ENCODE data around the gene SERGEF. TPM values are rescaled to one million over a fixed set of nuclear protein-coding genes. Genes with fewer than 3 reads are reported as not detected.
A peak's percentile ranks its signal among the peaks of the same experiment; 100 is the strongest.

The SERGEF gene
- total and polyA plus RNA-seq, 2 experiments from 2014 or later, result 18.3 to 23.2 TPM

DNA sequence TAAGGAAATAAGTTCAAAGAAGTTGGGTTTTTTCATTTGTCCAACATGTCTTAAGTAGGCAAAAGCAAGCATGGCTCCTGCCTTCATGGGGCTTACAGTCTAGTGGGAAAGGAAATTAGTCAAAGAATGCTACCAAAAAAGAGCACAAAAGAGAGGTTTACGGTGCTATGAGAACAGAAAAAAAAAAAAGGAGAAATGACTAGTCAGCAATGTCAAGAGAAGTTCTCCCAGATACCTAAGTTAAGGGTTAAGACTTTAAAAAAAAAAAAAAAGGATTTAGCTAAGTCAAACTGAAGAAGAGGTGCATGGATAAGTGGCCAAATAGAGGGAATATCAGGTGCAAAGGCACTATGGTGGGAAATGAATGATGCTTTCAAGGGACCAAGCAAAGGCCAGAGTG, 29.3 kb downstream of the SERGEF start:
- H3K4me1 ChIP-seq (ENCODE audit: insufficient read depth), result peaks cover 18% of the 10 kb centered on the region
- H3K9ac ChIP-seq, result no peak overlapping the region
- peaks cover 29% of the 10 kb centered on the region for H3F3A ChIP-seq (ENCODE audit: insufficient read depth)
- in situ Hi-C loops (cut with MboI), result no loop called here
- no peaks in the 10 kb centered on the region for H3K36me3 ChIP-seq (ENCODE audit: low read depth)
- H3K79me2 ChIP-seq (ENCODE audit: insufficient read depth), result no peaks in the 10 kb centered on the region
- 57 to 86% methylated on average over 1 of the region's 1 CpG for WGBS, 2 experiments (ENCODE audit: low coverage in 1 of 2, low lambda C conversion rate in 2 of 2, missing lambda C conversion rate in 2 of 2)
- no peaks in the 10 kb centered on the region for H3K9me3 ChIP-seq (ENCODE audit: low read depth)
- no peak overlapping the region for H3K4me3 ChIP-seq
- no peaks in the 10 kb centered on the region for H3K27me3 ChIP-seq (replicated peaks; ENCODE audit: insufficient read depth)
- H4K20me1 ChIP-seq (ENCODE audit: insufficient read depth), result no peaks in the 10 kb centered on the region
- H3K27ac ChIP-seq, result no peak overlapping the region
- H2AFZ ChIP-seq, result no peak overlapping the region
- no peak for TF ChIP-seq EZH2 (IDR thresholded peaks at IDR 0.05; ENCODE audit: insufficient read depth, poor library complexity, severe bottlenecking)
- TF ChIP-seq EZH2phosphoT487 (IDR thresholded peaks at IDR 0.05; ENCODE audit: insufficient read depth, low read depth), result no peak
- H3K9me2 ChIP-seq (ENCODE audit: insufficient read depth), result no peaks in the 10 kb centered on the region
- DNase-seq, result no peak
- H3K4me2 ChIP-seq (ENCODE audit: unreplicated experiment), result no peak overlapping the region

DNA sequence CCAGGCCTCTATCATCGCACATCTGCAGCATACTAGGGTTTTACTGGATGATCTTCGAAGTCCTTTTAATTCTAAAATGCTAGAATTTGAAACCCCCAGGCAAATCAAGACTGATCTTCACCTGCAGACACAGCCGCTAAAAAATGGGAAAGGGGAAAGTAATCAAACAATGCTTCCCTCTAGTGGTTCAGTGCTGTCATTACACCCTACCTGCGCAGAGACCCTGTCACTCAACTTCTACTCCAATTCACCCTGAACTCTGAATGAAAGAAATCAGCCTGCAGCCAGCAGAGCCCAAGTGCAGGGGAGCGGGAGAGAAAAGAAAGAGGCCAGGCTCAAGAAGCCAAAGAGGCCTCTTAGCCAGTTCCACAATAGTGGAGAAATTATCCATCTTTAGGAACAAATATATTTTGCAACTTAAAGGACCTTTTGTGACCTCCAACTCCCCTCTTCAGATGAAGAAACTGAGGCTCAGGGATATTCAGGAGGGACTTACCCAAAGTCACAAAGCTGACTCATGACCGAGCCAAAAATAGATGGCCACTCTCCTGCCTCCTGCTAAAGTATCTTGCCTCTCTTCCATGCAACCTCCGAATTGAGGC, 33.0 kb downstream of the SERGEF start:
- no peaks in the 10 kb centered on the region for H3K9me2 ChIP-seq (ENCODE audit: insufficient read depth)
- no peak overlapping the region for H3K27ac ChIP-seq
- no peaks in the 10 kb centered on the region for H3K4me1 ChIP-seq (ENCODE audit: insufficient read depth)
- no peaks in the 10 kb centered on the region for H3K79me2 ChIP-seq (ENCODE audit: insufficient read depth)
- H3K36me3 ChIP-seq (ENCODE audit: low read depth), result no peaks in the 10 kb centered on the region
- in situ Hi-C loops (cut with MboI), result loop anchor here (10.0 kb wide), 2 partner anchors 225 to 385 kb away; no protein-coding TSS in a partner anchor
- H2AFZ ChIP-seq, result no peak overlapping the region
- TF ChIP-seq EZH2 (IDR thresholded peaks at IDR 0.05; ENCODE audit: insufficient read depth, poor library complexity, severe bottlenecking) (no peak), EZH2phosphoT487 (IDR thresholded peaks at IDR 0.05; ENCODE audit: insufficient read depth, low read depth) (no peak)
- H4K20me1 ChIP-seq (ENCODE audit: insufficient read depth), result no peaks in the 10 kb centered on the region
- no peaks in the 10 kb centered on the region for H3K27me3 ChIP-seq (replicated peaks; ENCODE audit: insufficient read depth)
- H3K9me3 ChIP-seq (ENCODE audit: low read depth), result no peaks in the 10 kb centered on the region
- no peak overlapping the region for H3K9ac ChIP-seq
- DNase-seq, result peak; percentile 28
- no peak overlapping the region for H3K4me3 ChIP-seq
- 28 to 31% methylated on average over 7 of the region's 7 CpGs for WGBS, 2 experiments (ENCODE audit: low coverage in 1 of 2, low lambda C conversion rate in 2 of 2, missing lambda C conversion rate in 2 of 2)
- H3F3A ChIP-seq (ENCODE audit: insufficient read depth), result no peaks in the 10 kb centered on the region; the same call in 1 of the 2 replicates
- H3K4me2 ChIP-seq (ENCODE audit: unreplicated experiment), result no peak overlapping the region

DNA sequence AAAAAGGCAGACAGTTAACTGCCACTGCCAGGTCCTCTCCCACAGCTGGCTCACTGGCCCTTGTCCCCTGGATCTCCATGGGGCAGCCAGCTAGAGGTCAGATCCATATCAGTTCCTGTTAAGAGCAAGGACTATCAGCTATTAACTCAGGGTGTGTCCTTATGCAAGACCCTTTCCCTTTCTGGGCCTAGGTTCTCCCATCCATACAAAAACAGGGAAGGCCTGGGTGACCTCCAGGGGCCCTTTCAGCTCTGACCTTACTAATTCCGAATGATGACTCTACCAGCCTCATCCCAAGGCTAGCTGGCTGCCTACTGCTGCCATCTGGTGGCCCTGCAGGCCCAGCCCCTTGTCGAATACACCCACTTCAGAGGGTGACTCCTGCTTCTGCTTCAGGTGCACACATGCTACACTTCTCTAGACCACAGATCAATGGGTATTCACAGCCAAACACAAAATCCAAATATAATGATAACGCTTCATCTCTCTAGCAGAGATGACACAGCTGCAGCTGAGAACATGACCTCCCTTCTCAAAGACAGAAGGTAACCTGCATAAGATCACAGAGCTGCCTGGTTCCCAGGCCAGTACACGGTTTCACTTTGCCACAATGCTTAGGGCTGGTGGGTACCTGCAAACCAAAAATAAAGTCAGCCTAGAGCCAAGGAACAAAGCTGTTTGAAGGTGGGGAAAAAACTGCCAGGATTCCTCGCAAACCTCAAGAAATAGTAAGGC, 34.1 kb downstream of the SERGEF start:
- Histone ChIP-seq H3K79me2 (ENCODE audit: insufficient read depth) (no peaks in the 10 kb centered on the region), H3K9me2 (ENCODE audit: insufficient read depth) (no peaks in the 10 kb centered on the region), H3K4me2 (ENCODE audit: unreplicated experiment) (no peak overlapping the region), H3F3A (ENCODE audit: insufficient read depth) (no peaks in the 10 kb centered on the region), H3K9me3 (ENCODE audit: low read depth) (no peaks in the 10 kb centered on the region), H3K4me3 (no peak overlapping the region), H4K20me1 (ENCODE audit: insufficient read depth) (no peaks in the 10 kb centered on the region), H3K4me1 (ENCODE audit: insufficient read depth) (no peaks in the 10 kb centered on the region), H3K27me3 (replicated peaks; ENCODE audit: insufficient read depth) (no peaks in the 10 kb centered on the region), H3K36me3 (ENCODE audit: low read depth) (no peaks in the 10 kb centered on the region), H2AFZ (no peak overlapping the region), H3K27ac (no peak overlapping the region), H3K9ac (no peak overlapping the region)
- TF ChIP-seq EZH2 (IDR thresholded peaks at IDR 0.05; ENCODE audit: insufficient read depth, poor library complexity, severe bottlenecking) (no peak), EZH2phosphoT487 (IDR thresholded peaks at IDR 0.05; ENCODE audit: insufficient read depth, low read depth) (no peak)
- 44 to 56% methylated on average over 5 of the region's 5 CpGs for WGBS, 2 experiments (ENCODE audit: low coverage in 1 of 2, low lambda C conversion rate in 2 of 2, missing lambda C conversion rate in 2 of 2)
- DNase-seq, result peak; percentile 73
- in situ Hi-C loops (cut with MboI), result loop anchor here (10.0 kb wide), 2 partner anchors 224 to 384 kb away; no protein-coding TSS in a partner anchor

DNA sequence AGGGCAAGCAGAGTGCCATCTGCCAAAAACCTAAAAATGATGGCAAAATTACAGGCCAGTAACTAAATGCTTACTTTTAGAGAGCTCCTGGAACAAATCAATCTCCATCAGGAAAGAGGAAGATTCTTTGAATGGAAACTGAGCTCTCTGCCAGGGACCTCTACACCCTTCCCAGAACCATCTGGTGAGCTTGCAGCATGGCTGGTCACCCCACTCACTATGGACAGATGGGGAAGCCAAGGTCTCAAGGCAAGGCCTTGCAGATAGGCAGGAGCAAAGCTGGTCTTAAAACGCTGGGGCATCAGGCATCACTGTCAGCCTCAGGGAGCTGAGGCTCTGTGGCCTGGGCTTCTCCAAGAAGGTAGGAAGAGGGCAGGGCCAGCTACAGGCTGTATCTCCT, 36.2 kb downstream of the SERGEF start:
- Histone ChIP-seq H3F3A (ENCODE audit: insufficient read depth) (no peaks in the 10 kb centered on the region), H3K9me3 (ENCODE audit: low read depth) (no peaks in the 10 kb centered on the region), H3K36me3 (ENCODE audit: low read depth) (no peaks in the 10 kb centered on the region), H3K27ac (no peak overlapping the region), H3K79me2 (ENCODE audit: insufficient read depth) (no peaks in the 10 kb centered on the region), H2AFZ (no peak overlapping the region), H3K4me3 (no peak overlapping the region), H4K20me1 (ENCODE audit: insufficient read depth) (no peaks in the 10 kb centered on the region), H3K9ac (no peak overlapping the region), H3K4me2 (ENCODE audit: unreplicated experiment) (no peak overlapping the region), H3K27me3 (replicated peaks; ENCODE audit: insufficient read depth) (no peaks in the 10 kb centered on the region), H3K9me2 (ENCODE audit: insufficient read depth) (no peaks in the 10 kb centered on the region), H3K4me1 (ENCODE audit: insufficient read depth) (no peaks in the 10 kb centered on the region)
- no peak for TF ChIP-seq EZH2 (IDR thresholded peaks at IDR 0.05; ENCODE audit: insufficient read depth, poor library complexity, severe bottlenecking)
- TF ChIP-seq EZH2phosphoT487 (IDR thresholded peaks at IDR 0.05; ENCODE audit: insufficient read depth, low read depth), result no peak
- in situ Hi-C loops (cut with MboI), result loop anchor here (10.0 kb wide), 2 partner anchors 222 to 382 kb away; no protein-coding TSS in a partner anchor
- DNase-seq, result no peak
- WGBS, 2 experiments (ENCODE audit: low coverage in 1 of 2, low lambda C conversion rate in 2 of 2, missing lambda C conversion rate in 2 of 2), result 57% methylated on average over 1 of the region's 1 CpG
